ENCODE results near the gene NR1D2. TPM values are rescaled to one million over a fixed set of nuclear protein-coding genes. Genes with fewer than 3 reads are reported as not detected.

NR1D2 gene
- total RNA-seq, 4 donors from 2014 or later = 36.9 to 52.1 (median 41.5) TPM

DNA sequence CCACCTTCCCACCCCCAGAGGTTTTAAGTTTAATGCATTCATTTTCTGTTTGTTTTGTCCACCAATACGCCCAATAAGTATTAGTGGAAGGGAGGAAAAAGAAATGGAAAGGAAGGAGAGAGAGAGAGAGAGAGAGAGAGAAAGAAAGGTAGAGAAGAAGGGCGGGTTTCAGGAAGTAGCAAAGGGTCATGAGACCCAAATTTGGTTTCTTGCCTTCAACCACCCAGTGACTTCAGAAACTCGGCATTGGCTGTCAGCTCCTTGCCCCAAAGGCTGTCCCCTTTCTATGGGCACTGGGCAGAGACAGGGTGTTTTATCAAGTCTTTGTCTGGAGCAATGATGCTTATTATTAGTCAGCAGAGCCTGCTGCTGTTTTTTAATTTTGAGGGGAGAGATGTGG, 13.5 kb upstream of the NR1D2 start:
- H3K4me1 ChIP-seq = no peaks in the 10 kb centered on the region
- H3K36me3 ChIP-seq = no peaks in the 10 kb centered on the region
- H3K27ac ChIP-seq = no peak overlapping the region
- 61 to 84% methylated on average over 2 of the region's 3 CpGs for whole genome bisulfite sequencing, 2 donors (ENCODE audit: low coverage in 1 of 2)
- no peaks in the 10 kb centered on the region for H3K27me3 ChIP-seq
- TF ChIP-seq POLR2A (IDR thresholded peaks at IDR 0.05) = no peak
- no peak for TF ChIP-seq POLR2AphosphoS5 (IDR thresholded peaks at IDR 0.05)
- ATAC-seq = no peak
- H3K9me3 ChIP-seq = no peaks in the 10 kb centered on the region
- H3K4me3 ChIP-seq = no peak overlapping the region

- H3K27ac ChIP-seq = no peak overlapping the region
- H3K4me3 ChIP-seq = no peak overlapping the region
- ATAC-seq = no peak
- H3K4me1 ChIP-seq = no peaks in the 10 kb centered on the region
- no peaks in the 10 kb centered on the region for H3K27me3 ChIP-seq
- H3K9me3 ChIP-seq = no peaks in the 10 kb centered on the region
- no peak for TF ChIP-seq POLR2A (IDR thresholded peaks at IDR 0.05)
- TF ChIP-seq, protein P1, sequence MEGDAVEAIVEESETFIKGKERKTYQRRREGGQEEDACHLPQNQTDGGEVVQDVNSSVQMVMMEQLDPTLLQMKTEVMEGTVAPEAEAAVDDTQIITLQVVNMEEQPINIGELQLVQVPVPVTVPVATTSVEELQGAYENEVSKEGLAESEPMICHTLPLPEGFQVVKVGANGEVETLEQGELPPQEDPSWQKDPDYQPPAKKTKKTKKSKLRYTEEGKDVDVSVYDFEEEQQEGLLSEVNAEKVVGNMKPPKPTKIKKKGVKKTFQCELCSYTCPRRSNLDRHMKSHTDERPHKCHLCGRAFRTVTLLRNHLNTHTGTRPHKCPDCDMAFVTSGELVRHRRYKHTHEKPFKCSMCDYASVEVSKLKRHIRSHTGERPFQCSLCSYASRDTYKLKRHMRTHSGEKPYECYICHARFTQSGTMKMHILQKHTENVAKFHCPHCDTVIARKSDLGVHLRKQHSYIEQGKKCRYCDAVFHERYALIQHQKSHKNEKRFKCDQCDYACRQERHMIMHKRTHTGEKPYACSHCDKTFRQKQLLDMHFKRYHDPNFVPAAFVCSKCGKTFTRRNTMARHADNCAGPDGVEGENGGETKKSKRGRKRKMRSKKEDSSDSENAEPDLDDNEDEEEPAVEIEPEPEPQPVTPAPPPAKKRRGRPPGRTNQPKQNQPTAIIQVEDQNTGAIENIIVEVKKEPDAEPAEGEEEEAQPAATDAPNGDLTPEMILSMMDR (IDR thresholded peaks at IDR 0.05) = no peak
- no peak for TF ChIP-seq POLR2AphosphoS5 (IDR thresholded peaks at IDR 0.05)
- TF ChIP-seq EP300 (IDR thresholded peaks at IDR 0.05) = no peak
- H3K36me3 ChIP-seq = no peaks in the 10 kb centered on the region
- 81% methylated on average over 2 of the region's 4 CpGs; no CpG with 5 or more reads in 1 of the 2 donors for WGBS, 2 donors (ENCODE audit: low coverage in 1 of 2)
Observed at GRCh38 chr3:23932571-23932970, 12.5 kb upstream of the NR1D2 start.

DNA sequence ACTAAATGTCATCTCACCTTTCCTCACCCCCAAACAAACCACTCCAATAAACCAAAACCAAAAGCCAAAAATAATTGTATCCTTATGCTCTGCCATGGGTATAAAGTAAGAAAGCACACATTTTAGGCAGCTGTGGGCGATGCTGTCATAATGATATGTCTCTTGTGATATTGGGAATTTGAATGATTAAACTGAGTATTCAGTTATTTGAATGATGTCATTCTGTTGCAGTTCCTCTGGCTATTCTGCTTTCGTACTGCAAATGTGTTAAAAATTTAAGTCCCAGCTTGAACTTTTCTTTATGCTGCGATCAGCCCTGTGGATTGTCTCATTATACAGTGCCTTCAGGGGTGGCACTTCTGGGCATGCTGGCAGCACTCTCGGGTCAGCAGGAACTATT, 10.8 kb upstream of the NR1D2 start:
- Histone ChIP-seq H3K27ac (no peak overlapping the region), H3K27me3 (no peaks in the 10 kb centered on the region), H3K4me3 (no peak overlapping the region), H3K9me3 (no peaks in the 10 kb centered on the region), H3K36me3 (no peaks in the 10 kb centered on the region), H3K4me1 (no peaks in the 10 kb centered on the region)
- no peak for TF ChIP-seq EP300 (IDR thresholded peaks at IDR 0.05)
- TF ChIP-seq, protein P1 (IDR thresholded peaks at IDR 0.05) = no peak
- TF ChIP-seq POLR2A (IDR thresholded peaks at IDR 0.05) = no peak
- TF ChIP-seq POLR2AphosphoS5 (IDR thresholded peaks at IDR 0.05) = no peak
- ATAC-seq = no peak
- WGBS, 2 donors (ENCODE audit: low coverage in 1 of 2) = 58 to 94% methylated on average over 2 to 4 of the region's 4 CpGs

GRCh38 chr3:23937296-23937695, 7.8 kb upstream of the NR1D2 start:
- TF ChIP-seq POLR2AphosphoS5 (IDR thresholded peaks at IDR 0.05) = no peak
- Histone ChIP-seq H3K36me3 (no peaks in the 10 kb centered on the region), H3K9me3 (no peaks in the 10 kb centered on the region), H3K27me3 (no peaks in the 10 kb centered on the region), H3K4me3 (no peak overlapping the region), H3K27ac (no peak overlapping the region), H3K4me1 (no peaks in the 10 kb centered on the region)
- no peak for ATAC-seq
- 29 to 77% methylated on average over 1 of the region's 1 CpG for WGBS, 2 donors (ENCODE audit: low coverage in 1 of 2)

DNA sequence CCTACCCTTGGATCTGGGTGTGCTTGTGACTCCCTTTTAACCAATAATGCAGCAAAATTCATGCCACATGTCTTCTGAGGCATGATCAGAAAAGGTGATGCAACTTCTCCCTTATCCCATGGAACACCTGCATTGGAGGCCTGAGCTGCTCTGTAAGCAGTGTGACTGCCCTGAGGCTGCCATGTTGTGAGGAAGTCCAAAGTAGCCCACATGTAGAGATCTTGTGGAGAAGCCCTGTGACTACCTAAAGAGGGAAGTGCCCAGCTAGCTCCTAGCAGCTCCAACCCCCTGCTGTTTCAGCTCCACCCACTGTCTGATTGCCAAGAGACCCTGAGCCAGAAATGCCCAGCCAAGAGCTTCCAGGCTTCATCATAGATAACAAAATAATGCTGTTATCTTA, 6.4 kb upstream of the NR1D2 start:
- H3K36me3 ChIP-seq = no peaks in the 10 kb centered on the region
- TF ChIP-seq EP300 (IDR thresholded peaks at IDR 0.05) = no peak
- TF ChIP-seq, protein P1 (IDR thresholded peaks at IDR 0.05) = no peak
- no peak for TF ChIP-seq POLR2A (IDR thresholded peaks at IDR 0.05)
- no peak for TF ChIP-seq POLR2AphosphoS5 (IDR thresholded peaks at IDR 0.05)
- no peaks in the 10 kb centered on the region for H3K27me3 ChIP-seq
- ATAC-seq = no peak
- H3K27ac ChIP-seq = no peak overlapping the region
- H3K4me1 ChIP-seq = no peaks in the 10 kb centered on the region
- H3K4me3 ChIP-seq = no peak overlapping the region
- H3K9me3 ChIP-seq = no peaks in the 10 kb centered on the region

GRCh38 chr3:23940775-23941174, 4.3 kb upstream of the NR1D2 start:
- Histone ChIP-seq H3K27ac (no peak overlapping the region), H3K9me3 (no peaks in the 10 kb centered on the region), H3K36me3 (no peaks in the 10 kb centered on the region), H3K4me1 (peaks cover 0 to 10% (median 0%) of the 10 kb centered on the region in 3 donors), H3K4me3 (no peak overlapping the region), H3K27me3 (no peaks in the 10 kb centered on the region)
- ATAC-seq = no peak
- 57 to 81% methylated on average over 5 of the region's 5 CpGs for WGBS, 2 donors (ENCODE audit: low coverage in 1 of 2)
- TF ChIP-seq POLR2A (IDR thresholded peaks at IDR 0.05) = no peak
- TF ChIP-seq POLR2AphosphoS5 (IDR thresholded peaks at IDR 0.05) = no peak
- TF ChIP-seq EP300 (IDR thresholded peaks at IDR 0.05) = no peak
- TF ChIP-seq, protein P1 (IDR thresholded peaks at IDR 0.05) = no peak

All from gastroesophageal sphincter (tissue), 4 donors.